Parathyroid adenoma (tissue), 2 donors: ENCODE data around the gene SS18L1.
A peak's percentile ranks its signal among the peaks of the same experiment; 100 is the strongest.

Experiments used
- H2AFZ ChIP-seq: fragments of 300-600 bp; sonication (generic); one replicate; pipeline ENCODE4 v1.7.0; 2017; ENCODE audit warnings: antibody characterized with exemption, mild to moderate bottlenecking
- H3K27ac ChIP-seq: fragments of 300-600 bp; sonication (generic); one replicate; pipeline ENCODE4 v1.7.0; 2017
- H3K27me3 ChIP-seq: fragments of 300-600 bp; sonication (generic); one replicate; pipeline ENCODE4 v1.7.0; 2017; ENCODE audit warnings: low read length; ENCODE audit not compliant: control insufficient read depth, insufficient read depth
- H3K36me3 ChIP-seq: fragments of 300-600 bp; sonication (generic); one replicate; pipeline ENCODE4 v1.7.0; 2017; ENCODE audit warnings: low read length; ENCODE audit not compliant: control insufficient read depth, insufficient read depth
- H3K4me1 ChIP-seq: fragments of 300-600 bp; sonication (generic); one replicate; pipeline ENCODE4 v1.7.0; 2017; ENCODE audit warnings: control low read depth
- H3K4me2 ChIP-seq: fragments of 300-600 bp; sonication (generic); one replicate; pipeline ENCODE4 v1.7.0; 2017; ENCODE audit warnings: low read length
- H3K4me3 ChIP-seq: fragments of 300-600 bp; sonication (generic); one replicate; pipeline ENCODE4 v1.7.0; 2017; ENCODE audit warnings: low read depth, low read length
- H3K79me2 ChIP-seq: fragments of 300-600 bp; sonication (generic); one replicate; pipeline ENCODE4 v1.7.0; 2017; ENCODE audit warnings: control low read depth
- H3K9ac ChIP-seq: fragments of 300-600 bp; sonication (generic); one replicate; pipeline ENCODE4 v1.7.0; 2017; ENCODE audit warnings: mild to moderate bottlenecking
- H3K9me3 ChIP-seq: fragments of 300-600 bp; sonication (generic); one replicate; pipeline ENCODE4 v1.7.0; 2017; ENCODE audit warnings: low read length; ENCODE audit not compliant: control insufficient read depth
- TF ChIP-seq, protein P1 (sequence below): fragments of 300-600 bp; sonication (generic); IDR thresholded peaks from one replicate; pipeline ENCODE4 v1.7.0; 2017; ENCODE audit warnings: antibody characterized with exemption, mild to moderate bottlenecking
- donor health status: primary hyperparathyroidism.

SS18L1 gene

DNA sequence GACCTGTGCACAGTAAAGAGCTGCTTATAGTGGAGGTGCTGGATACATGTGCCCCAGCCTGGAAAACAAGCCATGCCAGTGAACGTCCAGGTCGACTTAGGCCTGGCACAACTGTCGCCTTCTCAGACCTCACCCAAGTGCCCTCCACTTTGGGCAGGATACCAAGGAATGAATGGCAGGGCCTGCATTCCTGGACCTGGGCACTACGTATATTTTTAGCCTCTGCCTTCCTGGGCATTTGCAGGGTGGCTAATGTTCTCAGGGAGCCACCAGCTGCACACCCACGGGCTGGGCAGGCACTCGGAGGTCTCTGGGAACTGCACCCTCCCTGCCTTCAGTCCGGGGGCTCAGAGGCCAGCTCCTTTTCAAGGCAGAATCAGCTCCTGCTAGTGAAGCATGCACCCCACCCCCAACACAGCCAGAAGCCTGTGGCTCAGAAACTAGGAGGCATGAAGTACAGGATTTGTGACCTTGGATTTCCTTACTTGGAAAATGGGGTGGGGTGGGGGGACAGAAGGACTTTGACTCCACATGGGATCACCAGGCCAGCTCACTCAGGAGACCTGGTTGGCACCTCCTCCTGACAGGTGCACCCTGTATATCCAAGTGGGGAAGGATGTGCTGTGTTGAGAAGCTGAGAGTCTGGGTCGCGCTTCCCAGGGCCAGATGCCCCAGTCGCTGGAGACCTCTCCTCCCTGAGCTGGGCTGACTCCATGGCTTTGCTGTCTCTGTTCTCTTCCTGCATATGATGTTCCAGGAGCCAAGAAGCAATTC lies 23.8 kb upstream of the SS18L1 start:
- Histone ChIP-seq H3K27me3 (no peaks in the 10 kb centered on the region), H3K4me1 (peaks cover 6% of the 10 kb centered on the region), H3K4me3 (no peak overlapping the region), H3K27ac (no peak overlapping the region), H3K4me2 (no peak overlapping the region), H2AFZ (no peak overlapping the region), H3K9me3 (no peaks in the 10 kb centered on the region), H3K36me3 (no peaks in the 10 kb centered on the region), H3K79me2 (peaks cover 9% of the 10 kb centered on the region), H3K9ac (no peak overlapping the region)
- TF ChIP-seq, protein P1, sequence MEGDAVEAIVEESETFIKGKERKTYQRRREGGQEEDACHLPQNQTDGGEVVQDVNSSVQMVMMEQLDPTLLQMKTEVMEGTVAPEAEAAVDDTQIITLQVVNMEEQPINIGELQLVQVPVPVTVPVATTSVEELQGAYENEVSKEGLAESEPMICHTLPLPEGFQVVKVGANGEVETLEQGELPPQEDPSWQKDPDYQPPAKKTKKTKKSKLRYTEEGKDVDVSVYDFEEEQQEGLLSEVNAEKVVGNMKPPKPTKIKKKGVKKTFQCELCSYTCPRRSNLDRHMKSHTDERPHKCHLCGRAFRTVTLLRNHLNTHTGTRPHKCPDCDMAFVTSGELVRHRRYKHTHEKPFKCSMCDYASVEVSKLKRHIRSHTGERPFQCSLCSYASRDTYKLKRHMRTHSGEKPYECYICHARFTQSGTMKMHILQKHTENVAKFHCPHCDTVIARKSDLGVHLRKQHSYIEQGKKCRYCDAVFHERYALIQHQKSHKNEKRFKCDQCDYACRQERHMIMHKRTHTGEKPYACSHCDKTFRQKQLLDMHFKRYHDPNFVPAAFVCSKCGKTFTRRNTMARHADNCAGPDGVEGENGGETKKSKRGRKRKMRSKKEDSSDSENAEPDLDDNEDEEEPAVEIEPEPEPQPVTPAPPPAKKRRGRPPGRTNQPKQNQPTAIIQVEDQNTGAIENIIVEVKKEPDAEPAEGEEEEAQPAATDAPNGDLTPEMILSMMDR, result no peak

DNA sequence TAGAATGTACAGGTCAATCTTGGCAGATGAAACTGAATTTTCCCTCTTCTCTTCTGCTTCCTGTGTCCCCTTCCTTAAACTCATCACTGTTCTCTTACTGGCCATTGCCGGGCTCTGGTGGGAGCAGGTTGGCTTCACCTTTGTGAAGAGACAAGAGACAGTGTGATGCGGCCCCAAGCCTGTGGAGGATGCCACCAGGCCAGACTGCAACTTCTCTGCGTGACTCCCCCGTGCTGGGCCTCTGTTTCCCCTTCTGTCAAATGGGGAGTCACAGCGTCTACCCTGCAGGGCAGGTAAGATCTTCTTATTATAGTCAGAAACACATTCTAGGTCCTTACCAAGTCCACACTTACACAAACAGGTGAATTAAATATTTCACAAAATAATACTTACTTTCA lies 23.2 kb upstream of the SS18L1 start:
- H3K9me3 ChIP-seq, result no peaks in the 10 kb centered on the region
- H3K27ac ChIP-seq, result no peak overlapping the region
- H3K36me3 ChIP-seq, result no peaks in the 10 kb centered on the region
- H3K4me3 ChIP-seq, result no peak overlapping the region
- H3K4me2 ChIP-seq, result no peak overlapping the region
- peaks cover 12% of the 10 kb centered on the region for H3K79me2 ChIP-seq
- no peaks in the 10 kb centered on the region for H3K27me3 ChIP-seq
- no peak overlapping the region for H3K9ac ChIP-seq
- H3K4me1 ChIP-seq, result peaks cover 6% of the 10 kb centered on the region
- TF ChIP-seq, protein P1, result no peak
- H2AFZ ChIP-seq, result no peak overlapping the region

DNA sequence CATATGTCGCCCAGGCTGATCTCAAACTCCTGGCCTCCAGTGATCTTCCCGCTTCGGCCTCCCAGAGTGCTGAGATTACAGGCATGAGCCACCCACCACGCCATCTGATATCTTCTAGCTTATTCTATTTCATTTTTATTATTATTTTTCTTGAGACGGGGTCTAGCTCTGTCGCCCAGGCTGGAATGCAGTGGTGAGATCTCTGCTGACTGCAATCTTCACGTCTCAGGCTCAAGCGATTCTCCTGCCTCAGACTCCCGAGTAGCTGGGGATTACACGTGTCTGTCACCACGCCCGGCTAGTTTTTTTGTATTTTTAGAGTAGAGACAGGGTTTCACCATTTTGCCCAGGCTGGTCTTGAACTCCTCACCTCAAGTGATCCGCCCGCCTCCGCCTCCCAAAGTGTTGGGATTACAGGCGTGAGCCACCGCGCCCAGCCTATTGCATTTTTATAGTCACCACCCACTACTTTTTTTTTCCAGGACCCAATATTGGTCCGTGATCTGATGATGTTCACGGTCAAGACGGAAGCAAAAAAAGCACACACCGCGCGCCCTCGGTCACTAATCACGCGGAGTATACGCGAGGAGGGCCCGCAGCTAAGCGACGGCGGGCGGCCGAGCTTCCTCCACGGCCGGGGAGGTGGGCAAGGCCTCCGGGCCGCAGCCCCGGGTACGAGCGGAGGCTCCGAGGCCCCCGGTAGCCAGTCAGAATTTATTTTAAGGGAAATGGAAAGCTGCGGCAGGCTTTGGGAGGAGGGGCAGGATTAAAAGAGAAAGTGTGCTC lies 22.4 kb upstream of the SS18L1 start:
- Histone ChIP-seq H3K27me3 (no peaks in the 10 kb centered on the region), H3K36me3 (no peaks in the 10 kb centered on the region), H3K4me1 (peaks cover 6% of the 10 kb centered on the region), H2AFZ (peak overlapping the region; percentile 99), H3K9me3 (no peaks in the 10 kb centered on the region), H3K9ac (peak overlapping the region; percentile 43), H3K79me2 (peaks cover 17% of the 10 kb centered on the region), H3K27ac (peak overlapping the region; percentile 97), H3K4me2 (peak overlapping the region; percentile 98), H3K4me3 (peak overlapping the region; percentile 86)
- TF ChIP-seq, protein P1, result no peak

DNA sequence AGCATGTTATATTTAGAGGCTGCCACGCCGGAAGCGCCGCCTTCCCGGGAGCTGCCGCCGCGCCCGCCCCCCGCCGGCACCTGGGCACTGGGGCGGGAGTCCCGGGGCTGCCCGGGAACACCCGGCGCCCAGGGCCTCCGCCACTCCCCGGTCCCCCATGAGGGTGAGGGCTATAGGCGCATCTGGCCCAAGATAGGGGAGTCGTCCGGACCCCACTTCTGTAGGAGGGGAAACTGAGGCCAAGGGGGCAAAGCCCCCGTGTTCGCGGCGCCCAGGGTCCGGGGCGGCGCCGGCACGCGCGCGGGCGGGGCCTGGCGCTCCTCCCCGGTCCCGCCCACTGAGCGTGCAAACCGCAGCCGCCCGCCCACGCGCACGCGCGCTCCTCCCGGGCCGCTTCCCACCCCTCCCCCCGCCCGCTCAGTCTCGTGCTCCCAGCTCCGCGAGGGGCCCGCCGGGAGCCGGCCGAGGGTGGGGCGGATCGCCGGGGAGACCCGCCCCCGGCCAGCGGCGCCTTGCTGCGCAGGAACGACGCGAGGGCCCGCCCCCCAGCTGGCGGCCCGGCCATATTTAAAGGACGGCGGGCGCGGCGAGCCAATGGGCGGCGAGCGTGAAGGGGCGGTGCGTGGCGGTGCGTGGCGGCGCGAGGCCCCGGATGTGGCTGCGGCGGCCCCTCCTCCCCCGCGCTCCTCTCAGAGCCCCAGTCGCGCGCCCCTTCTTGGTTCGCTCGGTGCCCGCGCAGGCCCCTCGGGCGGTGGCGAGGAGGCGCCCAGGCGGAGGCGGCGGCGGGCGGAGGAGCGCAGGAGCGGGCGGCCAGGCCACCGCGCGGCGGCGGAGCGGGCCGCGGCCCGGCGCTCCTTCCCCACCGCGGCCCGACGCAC lies 21.6 kb upstream of the SS18L1 start, which contains the start of gene LSM14B:
LSM14B (plus strand) TSS at position 700 of the 878 bp plus-strand sequence. CDS start 192 bp downstream, outside the sequence.
- Histone ChIP-seq H3K27me3 (no peaks in the 10 kb centered on the region), H3K79me2 (peaks cover 18% of the 10 kb centered on the region), H3K9me3 (no peaks in the 10 kb centered on the region)

More for the DNA sequence above, 21.6 kb upstream of the SS18L1 start, which contains the start of gene LSM14B:
- Histone ChIP-seq H3K4me3 (peak within 1 kb of the TSS; percentile 86), H3K27ac (peak within 1 kb of the TSS; percentile 97), H3K4me1 (peaks cover 6% of the 10 kb centered on the region), H2AFZ (peak within 1 kb of the TSS; percentile 99), H3K36me3 (no peaks in the 10 kb centered on the region), H3K9ac (peak within 1 kb of the TSS; percentile 43), H3K4me2 (peak within 1 kb of the TSS; percentile 98)
- TF ChIP-seq, protein P1, result no peak
